Osteocyte (in vitro differentiated cells): Measurements from ENCODE around the gene CDH13. TPM values are rescaled to one million over a fixed set of nuclear protein-coding genes. Genes with fewer than 3 reads are reported as not detected.
A peak's percentile ranks its signal among the peaks of the same experiment; 100 is the strongest.

Experiments used
- DNase-seq: peaks from one replicate; pipeline ENCODE4 v3.0.0; 2021; ENCODE audit warnings: mixed read lengths; ENCODE audit not compliant: unreplicated experiment; ENCODE audit errors: extremely low spot score
- H3K27ac Mint-ChIP-seq: one replicate; pipeline ENCODE4 v1.8.0; 2021; ENCODE audit warnings: mild to moderate bottlenecking, mixed read lengths; ENCODE audit not compliant: unreplicated experiment
- H3K27me3 Mint-ChIP-seq: one replicate; pipeline ENCODE4 v1.8.0; 2021; ENCODE audit warnings: mixed read lengths; ENCODE audit not compliant: unreplicated experiment
- H3K36me3 Mint-ChIP-seq: one replicate; pipeline ENCODE4 v1.8.0; 2021; ENCODE audit warnings: mixed read lengths; ENCODE audit not compliant: unreplicated experiment
- H3K4me1 Mint-ChIP-seq: one replicate; pipeline ENCODE4 v1.8.0; 2021; ENCODE audit warnings: mixed read lengths; ENCODE audit not compliant: unreplicated experiment
- H3K4me3 Mint-ChIP-seq: one replicate; pipeline ENCODE4 v1.8.0; 2021; ENCODE audit warnings: mild to moderate bottlenecking, moderate library complexity, mixed read lengths; ENCODE audit not compliant: unreplicated experiment
- H3K9me3 Mint-ChIP-seq: one replicate; pipeline ENCODE4 v1.8.0; 2021; ENCODE audit warnings: mixed read lengths; ENCODE audit not compliant: unreplicated experiment
- CTCF ChIP-seq: fragments of 200-600 bp; sonication (generic); IDR thresholded peaks from 2 replicates; pipeline ENCODE4 v1.5.0; 2021; ENCODE audit warnings: antibody characterized with exemption, mild to moderate bottlenecking, moderate library complexity
- total RNA-seq: library from RNA; stranded (reverse); gene quantifications from 2 replicates; pipeline ENCODE4 v1.2.1, GENCODE V29; 2021

The CDH13 gene
- total RNA-seq, 1 donor from 2014 or later = 27.0 TPM

DNA sequence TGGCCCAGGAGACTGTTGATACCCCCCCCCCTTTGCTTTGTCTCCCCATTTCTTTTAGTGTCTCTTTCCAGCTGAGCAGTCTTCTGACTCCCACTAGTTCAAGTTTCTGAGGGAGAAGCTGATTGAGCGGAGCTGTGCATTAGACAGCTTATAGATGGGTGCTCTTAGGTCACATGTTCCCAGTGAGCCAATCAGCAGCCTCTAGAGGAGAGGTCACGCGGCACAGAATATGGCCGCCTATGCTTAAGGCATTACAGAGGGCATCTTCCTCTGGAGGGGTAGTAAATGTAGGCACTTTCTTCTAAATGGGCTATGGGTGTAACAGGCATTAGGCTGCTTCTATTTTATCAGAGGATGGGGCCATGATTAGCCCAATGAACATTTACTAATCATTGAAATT is 131.6 kb downstream of the CDH13 start:
- Mint-ChIP-seq H3K27me3 (no peaks in the 10 kb centered on the region), H3K36me3 (no peaks in the 10 kb centered on the region), H3K4me3 (no peak overlapping the region), H3K27ac (no peak overlapping the region), H3K9me3 (no peaks in the 10 kb centered on the region), H3K4me1 (peaks cover 37% of the 10 kb centered on the region)
- DNase-seq = no peak
- no peak for TF ChIP-seq CTCF

DNA sequence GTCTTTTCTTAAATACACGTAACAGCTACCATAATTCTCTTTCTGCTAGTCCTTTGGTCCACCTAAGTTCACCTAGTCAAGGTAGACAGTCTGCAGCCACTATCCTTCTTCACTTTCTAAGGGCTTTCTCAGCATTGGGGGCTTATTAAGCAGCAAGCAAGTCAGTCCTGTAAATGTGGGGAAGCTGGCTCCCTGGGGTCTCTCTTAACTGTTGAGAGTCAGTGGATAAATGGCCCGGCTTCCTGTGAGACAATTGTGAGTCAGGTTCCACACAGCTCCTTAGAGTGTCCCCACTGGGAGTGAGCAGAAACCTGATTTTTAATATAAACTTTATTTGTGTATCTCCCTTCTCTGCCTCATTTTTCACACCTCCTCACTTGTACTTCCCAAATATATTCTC is 132.1 kb downstream of the CDH13 start:
- Mint-ChIP-seq H3K9me3 (no peaks in the 10 kb centered on the region), H3K4me3 (no peak overlapping the region), H3K27ac (no peak overlapping the region), H3K27me3 (no peaks in the 10 kb centered on the region), H3K4me1 (peaks cover 37% of the 10 kb centered on the region), H3K36me3 (no peaks in the 10 kb centered on the region)
- TF ChIP-seq CTCF = no peak
- no peak for DNase-seq

- Mint-ChIP-seq H3K27me3 (no peaks in the 10 kb centered on the region), H3K36me3 (no peaks in the 10 kb centered on the region), H3K9me3 (no peaks in the 10 kb centered on the region), H3K27ac (peak overlapping the region; percentile 50), H3K4me3 (no peak overlapping the region), H3K4me1 (peaks cover 30% of the 10 kb centered on the region)
- no peak for TF ChIP-seq CTCF
- no peak for DNase-seq
These were observed 134.5 kb downstream of the CDH13 start for GRCh38 chr16:82761236-82761635.

DNA sequence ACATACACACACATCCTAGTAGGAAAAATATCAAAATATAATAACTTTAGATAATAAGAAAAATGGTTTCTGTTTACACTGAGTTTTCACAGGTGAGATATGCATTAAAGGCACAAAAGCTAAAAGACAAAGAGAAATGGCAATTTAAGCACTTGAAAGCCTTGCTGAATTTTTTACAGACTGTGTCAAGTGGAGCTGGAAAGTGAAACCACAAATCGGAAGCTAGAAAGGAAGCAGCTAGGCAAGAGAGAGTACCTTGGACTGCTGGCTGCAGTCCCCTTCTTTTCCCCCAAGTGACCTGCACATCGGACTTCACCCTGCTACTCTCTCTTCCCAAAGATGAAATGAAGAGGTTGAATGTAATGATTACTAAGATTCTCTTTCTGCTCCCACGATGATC is 135.1 kb downstream of the CDH13 start:
- Mint-ChIP-seq H3K27me3 (no peaks in the 10 kb centered on the region), H3K4me1 (peaks cover 24% of the 10 kb centered on the region), H3K9me3 (no peaks in the 10 kb centered on the region), H3K4me3 (peak overlapping the region; percentile 19), H3K36me3 (no peaks in the 10 kb centered on the region), H3K27ac (peak overlapping the region; percentile 56)
- no peak for TF ChIP-seq CTCF
- DNase-seq = no peak

DNA sequence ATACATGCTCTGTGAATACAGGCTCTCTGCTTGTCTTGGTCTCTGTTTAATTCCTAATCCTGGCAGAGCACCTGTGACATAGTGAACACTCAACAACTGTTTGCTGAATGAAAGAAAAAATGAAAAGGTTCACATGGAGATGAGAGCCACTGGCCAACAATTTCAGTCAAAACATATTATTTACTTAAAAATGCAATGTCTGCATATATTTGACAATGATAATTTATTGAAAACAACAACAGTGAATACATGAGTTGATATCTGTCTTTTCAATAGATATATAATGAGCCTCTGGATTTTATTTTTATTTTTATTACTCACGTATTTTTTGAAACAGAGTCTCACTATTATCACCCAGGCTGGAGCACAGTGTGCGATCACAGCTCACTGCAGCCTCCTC is 136.6 kb downstream of the CDH13 start:
- Mint-ChIP-seq H3K9me3 (no peaks in the 10 kb centered on the region), H3K27me3 (no peaks in the 10 kb centered on the region), H3K36me3 (no peaks in the 10 kb centered on the region), H3K27ac (no peak overlapping the region), H3K4me1 (peaks cover 21% of the 10 kb centered on the region), H3K4me3 (no peak overlapping the region)
- DNase-seq = no peak
- no peak for TF ChIP-seq CTCF
